HepG2 (cell line): ENCODE measurements around the gene MXRA7. TPM values are rescaled to one million over a fixed set of nuclear protein-coding genes. Genes with fewer than 3 reads are reported as not detected.

Experiments used
- CSRNP1 ChIP-seq: sonication (generic); formaldehyde crosslinking; IDR thresholded peaks from 2 replicates; pipeline ENCODE4 v1.8.1; 2023; ENCODE audit warnings: mild to moderate bottlenecking, missing genetic modification reagents
- HDAC1 ChIP-seq: sonication (generic); formaldehyde crosslinking; IDR thresholded peaks from 2 replicates; pipeline ENCODE4 v1.5.1; 2020; ENCODE audit warnings: mild to moderate bottlenecking, missing genetic modification reagents
- HMG20A ChIP-seq: IDR thresholded peaks from 2 replicates; pipeline ENCODE4 v1.6.1; 2016; ENCODE audit warnings: borderline replicate concordance
- HOXA5 ChIP-seq: sonication (generic); formaldehyde crosslinking; IDR thresholded peaks from 2 replicates; pipeline ENCODE4 v1.4.0; 2020; ENCODE audit warnings: missing genetic modification reagents
- MTA1 ChIP-seq: sonication (generic); formaldehyde crosslinking; IDR thresholded peaks from 2 replicates; pipeline ENCODE4 v1.4.0; 2020; ENCODE audit warnings: missing genetic modification reagents, mild to moderate bottlenecking, borderline replicate concordance
- PPARG ChIP-seq: conservative IDR thresholded peaks from 2 replicates; pipeline ENCODE4 v1.6.1; 2016; ENCODE audit warnings: missing biosample characterization, missing genetic modification reagents
- SALL1 ChIP-seq: sonication (generic); formaldehyde crosslinking; IDR thresholded peaks from 2 replicates; pipeline ENCODE4 v1.8.0; 2022; ENCODE audit warnings: mild to moderate bottlenecking, missing genetic modification reagents
- ZBTB14 ChIP-seq: sonication (generic); formaldehyde crosslinking; IDR thresholded peaks from 2 replicates; pipeline ENCODE4 v1.4.0; 2020; ENCODE audit warnings: missing genetic modification reagents
- ZBTB33 ChIP-seq: sonication (generic); formaldehyde crosslinking; IDR thresholded peaks from 2 replicates; pipeline ENCODE4 v1.4.0; 2020; ENCODE audit warnings: missing genetic modification reagents
- ZBTB7B ChIP-seq: sonication (generic); formaldehyde crosslinking; IDR thresholded peaks from 2 replicates; pipeline ENCODE4 v1.4.0; 2020; ENCODE audit warnings: missing genetic modification reagents
- ZFX ChIP-seq: sonication (generic); formaldehyde crosslinking; IDR thresholded peaks from 2 replicates; pipeline ENCODE4 v1.4.0; 2020; ENCODE audit warnings: mild to moderate bottlenecking, low read depth, missing genetic modification reagents, moderate library complexity
- ZKSCAN5 ChIP-seq: sonication (generic); formaldehyde crosslinking; IDR thresholded peaks from 2 replicates; pipeline ENCODE4 v1.5.1; 2020; ENCODE audit warnings: mild to moderate bottlenecking, missing genetic modification reagents
- ZNF574 ChIP-seq: sonication (generic); formaldehyde crosslinking; IDR thresholded peaks from 2 replicates; pipeline ENCODE4 v1.4.0; 2020; ENCODE audit warnings: missing genetic modification reagents
- ZNF660 ChIP-seq: sonication (generic); formaldehyde crosslinking; IDR thresholded peaks from 2 replicates; pipeline ENCODE4 v1.5.1; 2020; ENCODE audit warnings: mild to moderate bottlenecking, low read depth, missing genetic modification reagents, borderline replicate concordance
- ZNF772 ChIP-seq: sonication (generic); formaldehyde crosslinking; IDR thresholded peaks from 2 replicates; pipeline ENCODE4 v1.5.0; 2020; ENCODE audit warnings: mild to moderate bottlenecking, missing genetic modification reagents
- polyA plus RNA-seq, 8 experiments: library from polyadenylated mRNA; depleted of rRNA in 3 of 8; stranded (reverse) in 7 of 8; unstranded in 1 of 8; fragments of >200 nt; fragmentation: Illumina TruSeq in 4 of 8; extraction: Trizol in 4 of 8; gene quantifications; 2 replicates each; pipeline versions ENCODE4 v1.2.1 to v1.2.3, GENCODE V29; 2011 to 2016; ENCODE audit warnings: low read depth in 4 of 8, missing spikeins in 1 of 8, mixed read lengths in 1 of 8; ENCODE audit not compliant: insufficient read depth in 1 of 8
- total RNA-seq, 5 experiments: library from RNA; depleted of rRNA; stranded (reverse); fragments of >200 nt; fragmentation: Illumina TruSeq; extraction: Trizol; gene quantifications; 2 replicates each; pipeline ENCODE4 v1.2.3, GENCODE V29; 2016; ENCODE audit warnings: low read depth in 1 of 5
- TF ChIP-seq, protein P1 (sequence below): sonication (generic); formaldehyde crosslinking; IDR thresholded peaks from 2 replicates; pipeline ENCODE4 v1.5.0; 2020; ENCODE audit warnings: mild to moderate bottlenecking, missing genetic modification reagents

MXRA7 gene
- total and polyA plus RNA-seq, 2 of the 13 experiments (the other 11 are each of a cell fraction or from before 2014, with no cell fraction given), result 44.8 to 112 TPM

DNA sequence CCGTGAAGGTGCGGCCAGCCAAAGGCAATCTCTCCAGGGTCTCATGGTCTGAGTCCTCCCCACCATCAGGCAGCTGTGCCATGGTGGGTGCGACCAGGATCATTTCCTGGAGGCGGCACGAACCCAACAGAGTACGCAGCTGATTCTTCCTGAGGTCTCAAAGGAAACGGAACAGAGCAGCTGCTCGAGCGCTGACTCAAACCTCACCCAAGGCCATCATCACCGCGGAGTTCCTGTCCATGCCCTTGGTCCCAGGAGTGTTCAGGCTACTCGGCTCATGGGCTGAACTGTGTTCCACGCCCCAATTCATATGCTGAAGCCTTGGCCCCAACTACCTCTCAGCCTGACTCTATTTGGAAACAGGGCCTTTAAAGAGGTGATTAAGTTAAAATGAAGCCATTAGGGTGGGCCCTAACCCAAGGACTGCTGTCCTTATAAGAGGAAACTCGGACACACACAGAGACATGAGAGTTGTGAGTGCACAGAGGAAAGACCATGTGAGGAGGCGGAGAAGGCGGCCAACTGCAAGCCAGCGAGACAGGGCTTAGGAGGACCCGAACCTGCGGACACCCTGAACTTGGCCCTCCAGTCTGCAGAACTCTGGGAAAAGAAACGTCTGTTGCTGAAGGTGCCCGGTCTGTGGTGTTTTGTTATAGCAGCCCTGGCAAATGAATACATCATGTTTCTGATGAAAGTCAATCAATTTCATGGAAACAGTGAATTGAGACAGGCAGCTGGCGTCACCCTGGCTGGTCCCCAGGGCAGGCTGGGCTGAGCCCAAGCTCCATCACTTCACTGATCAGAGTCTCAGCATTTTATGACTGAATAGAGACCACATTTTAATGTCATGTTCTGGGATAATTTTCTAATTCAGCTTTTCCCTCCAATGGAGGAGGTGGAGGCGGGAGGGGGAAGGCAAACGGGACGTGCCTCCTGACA lies 13.7 kb downstream of the MXRA7 start (continued):
- TF ChIP-seq, protein P1, sequence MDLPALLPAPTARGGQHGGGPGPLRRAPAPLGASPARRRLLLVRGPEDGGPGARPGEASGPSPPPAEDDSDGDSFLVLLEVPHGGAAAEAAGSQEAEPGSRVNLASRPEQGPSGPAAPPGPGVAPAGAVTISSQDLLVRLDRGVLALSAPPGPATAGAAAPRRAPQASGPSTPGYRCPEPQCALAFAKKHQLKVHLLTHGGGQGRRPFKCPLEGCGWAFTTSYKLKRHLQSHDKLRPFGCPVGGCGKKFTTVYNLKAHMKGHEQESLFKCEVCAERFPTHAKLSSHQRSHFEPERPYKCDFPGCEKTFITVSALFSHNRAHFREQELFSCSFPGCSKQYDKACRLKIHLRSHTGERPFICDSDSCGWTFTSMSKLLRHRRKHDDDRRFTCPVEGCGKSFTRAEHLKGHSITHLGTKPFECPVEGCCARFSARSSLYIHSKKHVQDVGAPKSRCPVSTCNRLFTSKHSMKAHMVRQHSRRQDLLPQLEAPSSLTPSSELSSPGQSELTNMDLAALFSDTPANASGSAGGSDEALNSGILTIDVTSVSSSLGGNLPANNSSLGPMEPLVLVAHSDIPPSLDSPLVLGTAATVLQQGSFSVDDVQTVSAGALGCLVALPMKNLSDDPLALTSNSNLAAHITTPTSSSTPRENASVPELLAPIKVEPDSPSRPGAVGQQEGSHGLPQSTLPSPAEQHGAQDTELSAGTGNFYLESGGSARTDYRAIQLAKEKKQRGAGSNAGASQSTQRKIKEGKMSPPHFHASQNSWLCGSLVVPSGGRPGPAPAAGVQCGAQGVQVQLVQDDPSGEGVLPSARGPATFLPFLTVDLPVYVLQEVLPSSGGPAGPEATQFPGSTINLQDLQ (CRISPR knock-in tag), result 0 out of 2 replicates have a peak, but pooled peaks have one; percentile 54
- TF ChIP-seq MTA1 (CRISPR knock-in tag) (no peak; the same call in none of the 2 replicates), ZFX (CRISPR knock-in tag) (peak; percentile 76), HMG20A (peak; percentile 46; the same call in 1 of the 2 replicates), HOXA5 (CRISPR knock-in tag) (no peak), SALL1 (CRISPR knock-in tag) (peak; percentile 86), ZNF574 (CRISPR knock-in tag) (0 out of 2 replicates have a peak, but pooled peaks have one; percentile 0), PPARG (CRISPR knock-in tag) (peak; percentile 47; the same call in 1 of the 2 replicates), ZKSCAN5 (CRISPR knock-in tag) (0 out of 2 replicates have a peak, but pooled peaks have one; percentile 42), ZNF772 (CRISPR knock-in tag) (peak; percentile 66; the same call in 1 of the 2 replicates), HDAC1 (CRISPR knock-in tag) (peak; percentile 64), ZBTB7B (CRISPR knock-in tag) (peak; percentile 33; the same call in 1 of the 2 replicates), ZBTB33 (CRISPR knock-in tag) (0 out of 2 replicates have a peak, but pooled peaks have one; percentile 23), CSRNP1 (CRISPR knock-in tag) (0 out of 2 replicates have a peak, but pooled peaks have one; percentile 19), ZNF660 (CRISPR knock-in tag) (no peak), ZBTB14 (CRISPR knock-in tag) (no peak)
